GM10266 (cell line): Measurements from ENCODE around the gene PDILT.
"Not testable (repeated sequence)": the region's sequence is repeated elsewhere in the genome, so short reads cannot be mapped to it uniquely, and the experiment has no call there.

Experiments used
- DNase-seq: peaks from one replicate; pipeline ENCODE4 v3.0.0; 2012; ENCODE audit errors: extremely low spot score
- CTCF ChIP-seq: IDR thresholded peaks from 2 replicates; pipeline ENCODE4 v1.5.1; 2012; ENCODE audit warnings: mild to moderate bottlenecking, low read depth; ENCODE audit not compliant: control insufficient read depth, insufficient read depth; ENCODE audit errors: missing control alignments

Gene PDILT

GRCh38 chr16:20424129-20424866 is 19.8 kb upstream of the PDILT start:
- DNase-seq, result no peak
- TF ChIP-seq CTCF, result no peak

GRCh38 chr16:20423772-20424128 is 19.2 kb upstream of the PDILT start:
- not testable (repeated sequence) for DNase-seq

- DNase-seq, result not testable (repeated sequence)
These were observed 17.2 kb upstream of the PDILT start for GRCh38 chr16:20421748-20422147.

- not testable (repeated sequence) for DNase-seq
These were observed 14.6 kb upstream of the PDILT start for GRCh38 chr16:20419093-20419492.

- no peak for TF ChIP-seq CTCF
- no peak for DNase-seq
These were observed 11.0 kb upstream of the PDILT start for GRCh38 chr16:20415541-20415940.

- TF ChIP-seq CTCF, result no peak
- no peak for DNase-seq
These were observed 6.5 kb upstream of the PDILT start for GRCh38 chr16:20411055-20411454.

- no peak for TF ChIP-seq CTCF
- DNase-seq, result peak; percentile 37
These were observed 5.7 kb upstream of the PDILT start for GRCh38 chr16:20410121-20410723.

- no peak for TF ChIP-seq CTCF
- peak; percentile 14 for DNase-seq
These were observed 5.0 kb upstream of the PDILT start, which contains the start of gene ACSM5 for GRCh38 chr16:20409398-20410120. Gene ACSM5 (plus strand): TSS chr16:20409534. CDS start chr16:20411485, 1,951 bp downstream.
